GM12878 (cell line): Measurements from ENCODE around the gene PPP1CC. TPM values are rescaled to one million over a fixed set of nuclear protein-coding genes. Genes with fewer than 3 reads are reported as not detected.

ENCODE experiments used
- ATAC-seq: fragments of 200-7000 bp; cut with Tn5 transposase; 3 replicates; pipeline ENCODE4 v1.9.1; 2020; ENCODE audit warnings: mild to moderate bottlenecking, moderate library complexity
- BruUV-seq: library from RNA; stranded (reverse); fragments of 400-500 nt; replicated peaks from 2 replicates; lab custom pipeline; 2021; lab: Mats Ljungman, UMichigan
- CTCF ChIA-PET: fragments of 300-600 bp; sonication (Branson Sonifier 250); formaldehyde crosslinking; extraction: SDS; loops from one replicate; lab custom pipeline; 2021; ENCODE audit warnings: inconsistent platforms; lab: Yijun Ruan, JAX
- POLR2A ChIA-PET: fragments of 350-600 bp; formaldehyde crosslinking; extraction: SDS; loops from one replicate; lab custom pipeline; 2021; ENCODE audit warnings: inconsistent platforms; lab: Charles Lee
- RAD21 ChIA-PET: fragments of 300-600 bp; sonication (Branson Sonifier 250); formaldehyde crosslinking; loops from one replicate; lab custom pipeline; 2023; ENCODE audit warnings: antibody characterized with exemption; ENCODE audit not compliant: unreplicated experiment; lab: Charles Lee
- SMC1A ChIA-PET: fragments of 300-600 bp; sonication (Branson Sonifier 250); formaldehyde crosslinking; loops from one replicate; lab custom pipeline; 2023; ENCODE audit not compliant: unreplicated experiment, uncharacterized antibody; lab: Charles Lee
- DNase-seq: peaks from one replicate; pipeline ENCODE4 v3.0.0-alpha.2; 2011; ENCODE audit warnings: low read depth, low spot score
- FAIRE-seq: peaks from 3 replicates; lab custom pipeline; 2011; peaks lifted over from hg19 to GRCh38; lab: Jason Lieb, UNC
- H2AFZ ChIP-seq: 2 replicates; pipeline ENCODE4 v1.6.0; 2011; ENCODE audit warnings: low read depth, low read length, control low read depth; ENCODE audit not compliant: control insufficient read depth
- H3K27ac ChIP-seq: 2 replicates; pipeline ENCODE4 v1.5.1; 2011; ENCODE audit warnings: control low read depth; ENCODE audit not compliant: control insufficient read depth, insufficient read depth
- H3K27me3 ChIP-seq, 2 experiments: replicated peaks in 1 of 2; 2 replicates each; pipeline versions ENCODE4 v1.6.0 to v1.6.1; 2011; ENCODE audit warnings: low read length in 1 of 2; ENCODE audit not compliant: control insufficient read depth in 2 of 2, insufficient read depth in 2 of 2
- H3K36me3 ChIP-seq, 2 experiments: 2 replicates each; pipeline ENCODE4 v1.5.1; 2011; ENCODE audit warnings: low read length in 1 of 2; ENCODE audit not compliant: control insufficient read depth in 2 of 2, insufficient read depth in 2 of 2
- H3K4me1 ChIP-seq: 2 replicates; pipeline ENCODE4 v1.6.1; 2011; ENCODE audit warnings: mild to moderate bottlenecking, low read length, moderate library complexity, mixed read lengths; ENCODE audit not compliant: control insufficient read depth, insufficient read depth
- H3K4me2 ChIP-seq: 2 replicates; pipeline ENCODE4 v1.6.0; 2011; ENCODE audit warnings: control low read depth; ENCODE audit not compliant: control insufficient read depth, insufficient read depth
- H3K4me3 ChIP-seq: fragments of 200-600 bp; sonication (generic); 2 replicates; pipeline ENCODE4 v1.5.1; 2016
- H3K79me2 ChIP-seq: 2 replicates; pipeline ENCODE4 v1.6.0; 2011; ENCODE audit warnings: low read length; ENCODE audit not compliant: control insufficient read depth, insufficient read depth
- H3K9ac ChIP-seq: 2 replicates; pipeline ENCODE4 v1.8.0; 2011; ENCODE audit warnings: low read length, control low read depth, mixed read lengths; ENCODE audit not compliant: control insufficient read depth, insufficient read depth
- H3K9me3 ChIP-seq: replicated peaks from 3 replicates; pipeline ENCODE4 v1.5.1; 2011; ENCODE audit warnings: mild to moderate bottlenecking, low read length; ENCODE audit not compliant: control insufficient read depth, insufficient read depth
- H4K20me1 ChIP-seq: 2 replicates; pipeline ENCODE4 v1.6.0; 2011; ENCODE audit not compliant: control insufficient read depth, insufficient read depth
- ATF7 ChIP-seq: fragments of 450-650 bp; IDR thresholded peaks from 2 replicates; pipeline ENCODE4 v1.6.1; 2016; ENCODE audit warnings: low read depth, mild to moderate bottlenecking
- BCLAF1 ChIP-seq: fragments of 450-650 bp; IDR thresholded peaks from 2 replicates; pipeline ENCODE4 v1.6.1; 2017; ENCODE audit warnings: antibody characterized with exemption, mild to moderate bottlenecking, moderate library complexity
- BHLHE40 ChIP-seq, 2 experiments: fragments of 450-650 bp in 1 of 2; IDR thresholded peaks; 2 replicates each; pipeline ENCODE4 v1.6.1; 2011 to 2017; ENCODE audit warnings: low read depth in 2 of 2, borderline replicate concordance in 1 of 2, improper control_type of control experiment in 1 of 2, low read length in 1 of 2, mild to moderate bottlenecking in 1 of 2
- BMI1 ChIP-seq: fragments of 450-650 bp; IDR thresholded peaks from 2 replicates; pipeline ENCODE4 v1.6.1; 2016; ENCODE audit warnings: mild to moderate bottlenecking, moderate library complexity, borderline replicate concordance
- BRCA1 ChIP-seq: IDR thresholded peaks from 2 replicates; pipeline ENCODE4 v1.6.1; 2011; ENCODE audit warnings: low read depth, low read length, improper control_type of control experiment
- CEBPZ ChIP-seq: fragments of 150-350 bp; IDR thresholded peaks from 2 replicates; pipeline ENCODE4 v1.6.1; 2016; ENCODE audit warnings: low read depth, low read length
- ELK1 ChIP-seq: IDR thresholded peaks from 2 replicates; pipeline ENCODE4 v1.6.1; 2012; ENCODE audit warnings: low read depth, low read length, improper control_type of control experiment
- EP300 ChIP-seq, 2 experiments: fragments of 150-350 bp in 1 of 2; IDR thresholded peaks; 2 replicates each; pipeline ENCODE4 v1.6.1; 2011 to 2012; ENCODE audit warnings: low read depth in 2 of 2, low read length in 2 of 2, borderline replicate concordance in 1 of 2, improper control_type of control experiment in 1 of 2, inconsistent platforms in 1 of 2; ENCODE audit not compliant: control insufficient read depth in 1 of 2
- MTA2 ChIP-seq: fragments of 450-650 bp; IDR thresholded peaks from 2 replicates; pipeline ENCODE4 v1.6.1; 2016; ENCODE audit warnings: low read depth, mild to moderate bottlenecking, moderate library complexity
- NFXL1 ChIP-seq: fragments of 450-650 bp; IDR thresholded peaks from 2 replicates; pipeline ENCODE4 v1.6.1; 2017; ENCODE audit warnings: antibody characterized with exemption, mild to moderate bottlenecking, borderline replicate concordance
- PAX5 ChIP-seq: IDR thresholded peaks from 2 replicates; pipeline ENCODE4 v1.6.1; 2011; ENCODE audit warnings: low read depth, low read length, borderline replicate concordance
- RELB ChIP-seq: fragments of 450-650 bp; IDR thresholded peaks from 2 replicates; pipeline ENCODE4 v1.6.1; 2017; ENCODE audit warnings: low read depth, mild to moderate bottlenecking, moderate library complexity
- SMARCA5 ChIP-seq: fragments of 450-650 bp; IDR thresholded peaks from 2 replicates; pipeline ENCODE4 v1.6.1; 2017; ENCODE audit warnings: mild to moderate bottlenecking
- SUZ12 ChIP-seq: fragments of 200-600 bp; sonication (generic); IDR thresholded peaks from one replicate; pipeline ENCODE4 v1.6.1; 2018; ENCODE audit warnings: antibody characterized with exemption, mild to moderate bottlenecking; ENCODE audit not compliant: unreplicated experiment
- ZNF24 ChIP-seq: fragments of 450-650 bp; IDR thresholded peaks from 2 replicates; pipeline ENCODE4 v1.6.1; 2017; ENCODE audit warnings: antibody characterized with exemption, mild to moderate bottlenecking
- ZNF622 ChIP-seq: fragments of 450-650 bp; IDR thresholded peaks from 2 replicates; pipeline ENCODE4 v1.6.1; 2017; ENCODE audit warnings: mild to moderate bottlenecking, inconsistent platforms
- WGBS: methylation state at CpG from one replicate; pipeline ENCODE4 v1.1.6; 2016; ENCODE audit warnings: low lambda C conversion rate; ENCODE audit not compliant: insufficient replicate concordance, insufficient coverage; ENCODE audit errors: missing lambda C conversion rate; 5-methylcytosine and 5-hydroxymethylcytosine counted together
- in situ Hi-C: fragments of 300-500 bp; cut with MboI; formaldehyde crosslinking; loops from 9 replicates; pipeline ENCODE4 v1.14.3; 2018; ENCODE audit warnings: mixed read lengths
- intact Hi-C: fragments of 100-400 bp; cut with micrococcal nuclease; formaldehyde crosslinking; loops from one replicate; pipeline ENCODE4 v1.14.2; 2022; ENCODE audit not compliant: unreplicated experiment
- polyA plus RNA-seq, 11 experiments: library from polyadenylated mRNA; depleted of rRNA in 4 of 11; unstranded in 6 of 11; stranded (reverse) in 5 of 11; fragments of >200 nt; fragmentation: Nextera tagmentation in 4 of 11; fragmentation: Illumina TruSeq in 1 of 11; extraction: Ambion mirVana in 4 of 11; extraction: Trizol in 1 of 11; gene quantifications; 1 replicate in 1 of 11; 2 replicates in 10 of 11; pipeline versions ENCODE4 v1.2.1 to v1.2.3, GENCODE V29; 2011 to 2016; ENCODE audit warnings: inconsistent platforms in 2 of 11, missing spikeins in 2 of 11, low read depth in 1 of 11
- total RNA-seq, 4 experiments: library from RNA; depleted of rRNA in 3 of 4; stranded (reverse); fragments of >200 nt in 3 of 4; fragmentation: Illumina TruSeq in 1 of 4; extraction: Trizol in 1 of 4; gene quantifications; 2 replicates each; pipeline versions ENCODE4 v1.2.1 to v1.2.3, GENCODE V29; 2013 to 2021

PPP1CC gene
- total and polyA plus RNA-seq, 10 of the 15 experiments (the other 5 are each of a cell fraction or from before 2014, with no cell fraction given) = 64.4 to 279 (median 157) TPM

- no peak for ATAC-seq
- RAD21 ChIA-PET = interaction anchor here (0.7 kb wide), 1 partner anchor 11 kb away, joined by 3 read pairs; no protein-coding TSS in a partner anchor
- no peak overlapping the region for H3K4me3 ChIP-seq
- intact Hi-C loops = no loop called here
- no peak overlapping the region for H3K27ac ChIP-seq
- BruUV-seq = no TSS peak
- H3K4me2 ChIP-seq = no peak overlapping the region
- H3K4me1 ChIP-seq = no peaks in the 10 kb centered on the region
- in situ Hi-C loops = no loop called here
- CTCF ChIA-PET = interaction anchor here (0.6 kb wide), 1 partner anchor 108 kb away, joined by 3 read pairs; no protein-coding TSS in a partner anchor
- H3K36me3 ChIP-seq = no peaks in the 10 kb centered on the region
- SMC1A ChIA-PET = no interaction called here
- no peaks in the 10 kb centered on the region for H4K20me1 ChIP-seq
- DNase-seq = no peak
- no peaks in the 10 kb centered on the region for H3K9me3 ChIP-seq
- H2AFZ ChIP-seq = no peak overlapping the region
- 72% methylated on average over 6 of the region's 6 CpGs for WGBS
- H3K9ac ChIP-seq = no peak overlapping the region
- POLR2A ChIA-PET = no interaction called here
- no peaks in the 10 kb centered on the region; a peak in 1 of 4 replicates for H3K27me3 ChIP-seq
- FAIRE-seq = no peak
- H3K79me2 ChIP-seq = peaks cover 12% of the 10 kb centered on the region
- no peak for TF ChIP-seq BCLAF1
- no peak for TF ChIP-seq BRCA1
- TF ChIP-seq ZNF24 = no peak
- TF ChIP-seq ZNF622 = no peak
- TF ChIP-seq MTA2 = no peak
- no peak for TF ChIP-seq ELK1
- no peak for TF ChIP-seq EP300 (IDR thresholded peaks at IDR 0.05; ENCODE audit: borderline replicate concordance in 1 of 2, control insufficient read depth in 1 of 2, low read depth in 2 of 2, low read length in 2 of 2)
- no peak for TF ChIP-seq RELB
- no peak for TF ChIP-seq NFXL1
- no peak for TF ChIP-seq SMARCA5
- no peak for TF ChIP-seq BMI1
- no peak for TF ChIP-seq SUZ12
- TF ChIP-seq PAX5 = no peak
- TF ChIP-seq ATF7 = no peak
- no peak for TF ChIP-seq CEBPZ
- TF ChIP-seq BHLHE40 (IDR thresholded peaks at IDR 0.05; ENCODE audit: borderline replicate concordance in 1 of 2, low read depth in 2 of 2, low read length in 1 of 2) = no peak
These were observed 3.9 kb upstream of the PPP1CC start for GRCh38 chr12:110746550-110746949.
